Activated CD4-positive, alpha-beta T cell treated with anti-CD3 and anti-CD28 coated beads, Interleukin-2, Interleukin-4, amounts not matched to agents 100 ng/mL and 50 ng/mL, durations not matched to agents 16 hours and 8 hours (primary cell): ENCODE measurements around the gene LAMA5.

Experiments used
- DNase-seq: peaks from one replicate; pipeline ENCODE4 v3.0.0-alpha.2; 2020; ENCODE audit warnings: low spot score

The LAMA5 gene

GRCh38 chr20:62329389-62330377 lies 37.4 kb downstream of the LAMA5 start:
- no peak for DNase-seq

- DNase-seq: no peak
Observed at GRCh38 chr20:62328684-62329388, 38.3 kb downstream of the LAMA5 start.

- no peak for DNase-seq
Observed at GRCh38 chr20:62327726-62328495, 39.2 kb downstream of the LAMA5 start.

- DNase-seq: no peak
Observed at GRCh38 chr20:62326959-62327725, 40.0 kb downstream of the LAMA5 start.

- DNase-seq: no peak
Observed at GRCh38 chr20:62326559-62326958, 40.6 kb downstream of the LAMA5 start.

- DNase-seq: no peak
Observed at GRCh38 chr20:62325172-62325905, 41.8 kb downstream of the LAMA5 start.

- DNase-seq: no peak
Observed at GRCh38 chr20:62323980-62324906, 42.9 kb downstream of the LAMA5 start.

GRCh38 chr20:62323146-62323979 lies 43.7 kb downstream of the LAMA5 start:
- no peak for DNase-seq

- no peak for DNase-seq
Observed at GRCh38 chr20:62322492-62323041, 44.5 kb downstream of the LAMA5 start.

- DNase-seq: no peak
Observed at GRCh38 chr20:62321975-62322374, 45.1 kb downstream of the LAMA5 start.

- no peak for DNase-seq
Observed at GRCh38 chr20:62321521-62321948, 45.6 kb downstream of the LAMA5 start.

- DNase-seq: no peak
Observed at GRCh38 chr20:62320581-62321354, 46.3 kb downstream of the LAMA5 start.

GRCh38 chr20:62319346-62319909 lies 47.7 kb downstream of the LAMA5 start:
- DNase-seq: no peak

- DNase-seq: no peak
Observed at GRCh38 chr20:62318400-62319345, 48.4 kb downstream of the LAMA5 start.

GRCh38 chr20:62317167-62317655 lies 49.9 kb downstream of the LAMA5 start:
- no peak for DNase-seq
